Keratinocyte (primary cell): ENCODE measurements around the gene ABLIM2. TPM values are rescaled to one million over a fixed set of nuclear protein-coding genes. Genes with fewer than 3 reads are reported as not detected.

Experiments
- DNase-seq: peaks from one replicate; pipeline ENCODE4 v3.0.0-alpha.2; 2011; ENCODE audit warnings: low read depth, missing footprints, low spot score
- FAIRE-seq: peaks from 2 replicates; lab custom pipeline; 2011; peaks lifted over from hg19 to GRCh38; lab: Jason Lieb, UNC
- H2AFZ ChIP-seq: 2 replicates; pipeline ENCODE4 v1.6.0; 2012; ENCODE audit warnings: low read length, control low read depth, inconsistent platforms; ENCODE audit not compliant: control insufficient read depth
- H3K27ac ChIP-seq: 2 replicates; pipeline ENCODE4 v1.5.1; 2011; ENCODE audit warnings: low read length; ENCODE audit not compliant: control insufficient read depth, insufficient read depth
- H3K27me3 ChIP-seq: 3 replicates; pipeline ENCODE4 v1.6.0; 2011; ENCODE audit warnings: low read length; ENCODE audit not compliant: control insufficient read depth, insufficient read depth; ENCODE audit errors: extremely low read depth
- H3K36me3 ChIP-seq, 2 experiments: 2 replicates in 1 of 2; 3 replicates in 1 of 2; pipeline ENCODE4 v1.5.1; 2011; ENCODE audit warnings: low read length in 2 of 2, mild to moderate bottlenecking in 1 of 2; ENCODE audit not compliant: control insufficient read depth in 2 of 2, insufficient read depth in 2 of 2; ENCODE audit errors: extremely low read depth in 1 of 2
- H3K4me1 ChIP-seq: 3 replicates; pipeline ENCODE4 v1.5.1; 2011; ENCODE audit warnings: low read length; ENCODE audit not compliant: control insufficient read depth, insufficient read depth; ENCODE audit errors: extremely low read depth
- H3K4me2 ChIP-seq: 3 replicates; pipeline ENCODE4 v1.6.0; 2011; ENCODE audit warnings: low read depth, low read length; ENCODE audit not compliant: control insufficient read depth, insufficient read depth; ENCODE audit errors: extremely low read depth
- H3K4me3 ChIP-seq, 3 experiments: fragments of 200-600 bp in 1 of 3; sonication (generic) in 1 of 3; 2 replicates in 2 of 3; 3 replicates in 1 of 3; pipeline ENCODE4 v1.5.1; 2011 to 2016; ENCODE audit warnings: low read length in 3 of 3, mild to moderate bottlenecking in 3 of 3, control low read depth in 2 of 3, inconsistent platforms in 1 of 3, low read depth in 1 of 3, mixed read lengths in 1 of 3, mixed run types in 1 of 3, moderate library complexity in 1 of 3; ENCODE audit not compliant: control insufficient read depth in 2 of 3, insufficient read depth in 2 of 3; ENCODE audit errors: extremely low read depth in 1 of 3
- H3K79me2 ChIP-seq: 2 replicates; pipeline ENCODE4 v1.6.0; 2012; ENCODE audit warnings: low read length; ENCODE audit not compliant: control insufficient read depth, insufficient read depth
- H3K9ac ChIP-seq: 3 replicates; pipeline ENCODE4 v1.6.0; 2011; ENCODE audit warnings: low read length; ENCODE audit not compliant: control insufficient read depth, insufficient read depth; ENCODE audit errors: extremely low read depth
- H3K9me1 ChIP-seq: 3 replicates; pipeline ENCODE4 v1.6.0; 2011; ENCODE audit warnings: low read length; ENCODE audit not compliant: control insufficient read depth, insufficient read depth; ENCODE audit errors: extremely low read depth
- H3K9me3 ChIP-seq: 2 replicates; pipeline ENCODE4 v1.5.1; 2012; ENCODE audit warnings: low read depth, low read length; ENCODE audit not compliant: control insufficient read depth
- H4K20me1 ChIP-seq: 3 replicates; pipeline ENCODE4 v1.6.0; 2011; ENCODE audit warnings: low read length; ENCODE audit not compliant: control insufficient read depth, insufficient read depth; ENCODE audit errors: extremely low read depth
- CTCF ChIP-seq, 3 experiments: IDR thresholded peaks in 1 of 3; conservative IDR thresholded peaks in 1 of 3; optimal IDR thresholded peaks in 1 of 3; 2 replicates in 2 of 3; 3 replicates in 1 of 3; pipeline versions ENCODE3 to v1.5.1; 2011; ENCODE audit warnings: low read length in 3 of 3, mild to moderate bottlenecking in 3 of 3, moderate library complexity in 2 of 3, control low read depth in 1 of 3, inconsistent platforms in 1 of 3; ENCODE audit not compliant: insufficient read depth in 2 of 3; ENCODE audit errors: extremely low read depth in 1 of 3
- EZH2 ChIP-seq: IDR thresholded peaks from one replicate; pipeline ENCODE4 v1.6.1; 2012; ENCODE audit warnings: inconsistent platforms, mild to moderate bottlenecking, low read length, moderate library complexity
- dilution Hi-C: fragments of 300-500 bp; cut with MboI; formaldehyde crosslinking; loops from one replicate; pipeline ENCODE4 v1.7.0; 2020; ENCODE audit warnings: low sequenced_read_pairs; ENCODE audit not compliant: extremely low pct_ligation_motif_present
- polyA plus RNA-seq, 5 experiments: library from polyadenylated mRNA; depleted of rRNA in 3 of 5; stranded (reverse) in 3 of 5; stranded (forward) in 1 of 5; unstranded in 1 of 5; fragments of >200 nt; gene quantifications; 1 replicate in 1 of 5; 2 replicates in 3 of 5; 3 replicates in 1 of 5; pipeline versions ENCODE4 v1.2.1 to v1.2.3, GENCODE V29; 2011 to 2012; ENCODE audit warnings: missing spikeins in 2 of 5, low read depth in 1 of 5, low replicate concordance in 1 of 5

Gene ABLIM2
- polyA plus RNA-seq, 1 donor (not counting 4 experiments of a cell fraction or from before 2014, with no cell fraction given): 0.94 TPM

DNA sequence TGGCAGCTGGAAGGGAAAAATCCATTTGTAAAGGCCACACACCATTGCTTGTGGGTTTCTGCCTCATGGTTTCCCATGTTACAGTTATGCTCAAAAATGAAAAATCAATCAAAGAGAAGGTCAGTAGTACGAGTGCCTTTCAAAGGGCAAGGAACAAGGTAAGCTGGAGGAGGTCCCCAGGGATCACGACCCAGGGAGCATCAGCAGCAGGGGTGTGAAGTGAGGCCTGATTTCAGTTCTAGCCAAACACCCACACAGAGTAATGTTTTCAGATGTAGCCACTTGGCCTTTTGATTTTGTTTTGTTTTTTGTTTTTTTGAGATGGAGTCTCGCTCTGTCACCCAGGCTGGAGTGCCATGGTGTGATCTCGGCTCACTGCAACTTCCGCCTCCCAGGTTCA, 149.5 kb downstream of the ABLIM2 start:
- no peak for DNase-seq
- Histone ChIP-seq H3K79me2 (no peaks in the 10 kb centered on the region), H3K4me2 (no peak overlapping the region), H3K9ac (no peak overlapping the region), H3K27me3 (peaks cover 42% of the 10 kb centered on the region), H3K4me1 (no peaks in the 10 kb centered on the region), H4K20me1 (no peaks in the 10 kb centered on the region), H3K4me3 (no peak overlapping the region), H3K36me3 (no peaks in the 10 kb centered on the region), H3K27ac (no peak overlapping the region), H3K9me3 (no peaks in the 10 kb centered on the region), H2AFZ (no peak overlapping the region), H3K9me1 (no peaks in the 10 kb centered on the region)
- no peak for TF ChIP-seq CTCF (optimal IDR thresholded peaks at IDR 0.05 in 1 of 3, IDR thresholded peaks at IDR 0.05 in 1 of 3, conservative IDR thresholded peaks at IDR 0.05 in 1 of 3; ENCODE audit: extremely low read depth in 1 of 3, insufficient read depth in 2 of 3, low read length in 3 of 3)
- dilution Hi-C loops: no loop called here
- FAIRE-seq: no peak

DNA sequence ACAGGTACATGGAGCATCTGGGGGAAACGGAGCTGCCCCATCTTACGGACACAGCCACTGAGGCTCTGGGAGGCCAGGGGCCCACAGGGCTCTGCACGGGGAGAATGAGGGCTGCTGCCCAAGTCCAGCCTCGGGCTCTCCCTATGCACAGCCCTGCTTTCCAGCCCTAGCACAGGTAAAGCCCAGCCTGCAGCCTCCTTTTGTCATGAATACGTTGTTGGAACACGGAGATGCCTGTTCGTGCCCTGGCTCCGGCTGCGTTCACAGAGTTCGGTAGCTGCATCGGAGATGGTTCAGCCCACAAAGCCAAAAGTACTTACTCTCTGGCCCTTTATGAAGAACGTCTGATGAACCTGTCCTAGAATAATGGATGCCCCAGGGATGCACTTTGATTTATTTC, 150.2 kb downstream of the ABLIM2 start:
- Histone ChIP-seq H3K4me3 (no peak overlapping the region), H3K4me2 (no peak overlapping the region), H4K20me1 (no peaks in the 10 kb centered on the region), H3K9me3 (no peaks in the 10 kb centered on the region), H3K4me1 (no peaks in the 10 kb centered on the region), H3K27me3 (peaks cover 35% of the 10 kb centered on the region), H2AFZ (no peak overlapping the region), H3K9me1 (no peaks in the 10 kb centered on the region), H3K27ac (no peak overlapping the region), H3K36me3 (no peaks in the 10 kb centered on the region), H3K9ac (no peak overlapping the region), H3K79me2 (no peaks in the 10 kb centered on the region)
- TF ChIP-seq EZH2: no peak
- no peak for FAIRE-seq
- DNase-seq: no peak
- dilution Hi-C loops: no loop called here

GRCh38 chr4:8007581-8007980, 151.0 kb downstream of the ABLIM2 start:
- Histone ChIP-seq H3K9ac (no peak overlapping the region), H3K27me3 (peaks cover 34% of the 10 kb centered on the region), H3K36me3 (no peaks in the 10 kb centered on the region), H3K9me1 (no peaks in the 10 kb centered on the region), H4K20me1 (no peaks in the 10 kb centered on the region), H2AFZ (no peak overlapping the region), H3K79me2 (no peaks in the 10 kb centered on the region), H3K4me3 (no peak overlapping the region), H3K27ac (no peak overlapping the region), H3K4me1 (no peaks in the 10 kb centered on the region), H3K4me2 (no peak overlapping the region), H3K9me3 (no peaks in the 10 kb centered on the region)
- dilution Hi-C loops: no loop called here
- TF ChIP-seq CTCF (optimal IDR thresholded peaks at IDR 0.05 in 1 of 3, IDR thresholded peaks at IDR 0.05 in 1 of 3, conservative IDR thresholded peaks at IDR 0.05 in 1 of 3; ENCODE audit: extremely low read depth in 1 of 3, insufficient read depth in 2 of 3, low read length in 3 of 3) (no peak), EZH2 (no peak)
- no peak for DNase-seq
- FAIRE-seq: no peak
